GM19372 (cell line): ENCODE data around the gene LRSAM1.

Source experiments
- ATAC-seq: cut with Tn5 transposase; IDR thresholded peaks from one replicate; pipeline ENCODE4 v1.9.1; 2021; ENCODE audit warnings: mild to moderate bottlenecking, low read depth, moderate library complexity; ENCODE audit not compliant: unreplicated experiment

LRSAM1 gene

DNA sequence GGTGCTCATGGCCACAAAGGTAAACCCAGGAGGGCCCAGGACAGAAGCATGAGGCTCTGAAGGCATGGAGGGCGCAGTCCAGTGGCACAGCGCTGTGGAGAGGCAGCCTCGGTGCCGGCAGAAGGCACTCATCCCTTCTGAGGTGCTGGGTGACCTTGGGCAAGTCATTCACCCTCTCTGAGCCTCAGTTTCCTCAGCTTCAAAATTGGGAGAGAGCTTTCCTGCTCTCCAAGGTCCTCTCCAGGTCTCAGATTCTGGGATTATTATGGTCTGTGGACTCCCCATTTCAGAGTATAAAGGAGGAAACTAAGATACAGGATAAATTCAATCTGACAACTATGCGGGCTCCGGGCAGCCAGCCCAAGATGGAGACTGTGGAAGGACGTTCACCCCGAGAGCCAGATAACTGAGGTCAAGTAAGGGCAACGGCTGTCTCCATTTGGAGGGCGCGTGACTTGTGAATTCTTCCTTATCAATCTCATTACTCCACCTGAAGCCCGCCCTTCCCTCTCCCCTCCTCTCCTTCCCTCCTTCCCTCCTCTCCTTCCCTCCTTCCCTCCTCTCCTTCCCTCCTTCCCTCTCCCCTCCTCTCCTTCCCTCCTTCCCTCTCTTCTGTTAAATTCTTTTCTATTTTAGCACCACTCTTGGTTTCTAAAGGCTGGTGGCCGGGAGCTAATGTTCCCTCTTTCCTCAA lies 58.1 kb downstream of the LRSAM1 start:
- ATAC-seq: no peak

DNA sequence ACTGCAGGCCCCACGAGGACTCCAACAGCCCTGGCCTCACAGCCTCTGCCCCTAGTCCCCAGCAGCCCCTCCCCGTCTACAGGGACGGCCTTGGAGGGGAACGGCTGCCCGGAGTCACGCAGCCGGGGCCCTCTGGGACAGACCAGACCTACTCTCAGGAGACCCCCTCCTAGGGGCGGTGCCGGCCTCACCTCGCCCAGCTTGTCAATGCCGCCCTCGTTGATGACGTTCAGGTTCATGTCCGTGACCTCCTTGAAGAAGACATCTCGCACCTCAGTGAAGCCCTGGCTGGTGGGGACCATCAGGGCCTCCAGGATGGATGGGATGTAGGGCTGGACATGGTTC lies 58.6 kb downstream of the LRSAM1 start:
- ATAC-seq: no peak

DNA sequence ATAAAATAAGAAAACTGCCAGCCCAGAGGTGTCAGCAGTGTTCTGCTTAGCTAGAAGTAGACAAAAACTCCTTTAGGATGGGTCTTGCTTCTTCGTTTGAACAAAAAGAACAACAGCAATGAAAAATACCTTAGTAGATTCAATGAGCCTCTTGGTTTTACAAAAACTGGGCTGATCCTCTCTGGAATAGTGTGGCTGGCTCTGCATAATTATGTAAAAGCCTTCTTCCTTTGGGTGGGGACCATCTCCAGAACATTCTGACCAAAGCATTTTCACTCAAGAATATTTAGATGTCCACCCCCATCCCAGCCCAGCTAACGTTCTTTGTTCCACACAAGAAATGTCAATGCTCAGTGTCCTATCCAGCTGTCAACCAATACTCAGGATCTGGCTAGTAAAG lies 63.2 kb downstream of the LRSAM1 start:
- no peak for ATAC-seq

DNA sequence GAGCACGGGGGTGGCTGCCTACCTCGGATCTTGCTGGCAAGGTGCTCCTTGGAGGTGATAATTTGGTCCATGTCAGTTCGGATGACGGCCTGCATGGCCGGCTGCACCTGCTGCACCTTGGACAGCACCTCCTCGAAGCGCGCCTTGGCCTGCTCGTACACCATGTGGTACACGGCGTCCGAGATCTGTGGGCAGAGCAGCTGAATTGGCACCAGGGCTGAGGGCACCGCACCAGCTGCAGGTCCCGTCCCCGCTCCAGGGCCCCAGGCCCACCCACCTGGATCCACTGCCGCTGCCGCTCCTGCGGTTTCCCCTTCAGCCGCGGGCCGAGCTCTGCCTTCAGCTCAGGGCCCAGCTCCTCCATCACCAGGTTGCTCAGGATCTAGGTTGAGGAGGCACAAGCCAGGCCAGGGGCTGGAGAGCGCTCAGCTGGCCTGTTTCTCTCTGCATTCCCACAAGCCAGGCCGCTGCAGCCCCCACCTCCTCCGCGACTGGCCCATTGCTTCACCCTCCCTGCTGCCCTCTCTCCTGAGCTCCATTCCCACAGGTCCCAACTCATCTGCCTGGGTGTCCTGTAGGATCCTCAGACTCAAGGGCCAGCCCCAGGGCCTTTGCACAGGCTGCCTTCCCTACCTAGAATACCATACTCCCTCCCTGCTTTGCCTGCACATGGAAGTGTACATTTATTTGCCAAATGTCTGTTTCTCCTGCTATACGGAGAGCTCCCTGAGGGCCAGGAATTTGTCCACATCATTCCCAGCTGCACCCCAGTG lies 65.7 kb downstream of the LRSAM1 start:
- ATAC-seq: no peak

DNA sequence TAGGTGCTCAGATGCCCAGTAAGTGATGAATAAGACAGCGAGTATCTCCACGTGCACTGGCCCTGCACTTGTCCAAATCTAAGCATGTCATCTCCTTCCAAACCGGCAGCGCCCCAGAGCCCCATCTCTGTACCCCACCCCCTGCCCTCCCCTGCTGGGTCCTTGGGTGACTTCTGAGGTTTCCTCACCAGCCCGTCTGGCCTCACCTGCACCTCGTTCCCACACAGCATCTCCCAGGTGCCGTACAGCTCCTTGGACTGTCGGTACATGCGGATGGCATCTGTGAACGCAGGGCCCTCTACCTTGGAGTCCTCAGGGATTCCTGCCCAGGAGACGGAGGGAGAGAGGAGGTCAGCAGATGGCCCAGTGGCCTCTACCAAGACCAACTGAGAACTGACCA lies 66.3 kb downstream of the LRSAM1 start:
- ATAC-seq: no peak

DNA sequence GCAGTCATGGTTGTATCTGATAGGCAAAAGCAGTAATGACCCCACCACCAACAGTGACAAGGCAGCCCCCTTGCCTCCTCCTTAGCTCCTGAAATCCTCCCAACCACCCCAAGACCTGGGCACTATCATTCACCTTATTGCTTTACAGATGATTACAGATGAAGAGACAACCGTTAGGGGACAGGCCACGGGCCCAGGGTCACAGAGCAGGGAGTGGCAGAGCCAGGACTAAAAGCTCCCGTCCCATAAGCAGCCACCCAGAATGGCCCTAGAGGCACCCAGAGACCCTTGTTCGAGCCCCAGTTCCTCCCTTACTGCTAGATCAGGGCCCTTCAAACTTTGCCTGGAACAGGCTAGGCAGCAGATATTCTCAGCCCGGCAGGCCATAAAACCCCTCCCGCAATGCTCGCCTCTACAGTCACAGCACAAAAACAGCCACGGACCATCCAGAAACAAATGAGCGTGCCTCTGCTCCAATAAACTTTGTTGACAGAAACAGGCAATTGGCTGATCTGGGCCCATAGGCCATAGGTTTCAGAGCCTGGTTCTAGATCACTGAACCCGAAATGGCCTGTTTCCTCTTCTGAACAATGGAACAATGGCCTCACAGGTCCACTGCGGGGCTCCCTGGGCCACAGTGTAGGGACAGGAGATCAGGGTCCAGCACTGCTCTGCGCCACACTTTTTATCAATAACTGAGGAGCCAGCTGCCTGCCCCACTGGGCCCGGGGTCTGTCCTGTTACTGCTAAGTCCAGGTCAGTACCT lies 67.0 kb downstream of the LRSAM1 start:
- no peak for ATAC-seq

DNA sequence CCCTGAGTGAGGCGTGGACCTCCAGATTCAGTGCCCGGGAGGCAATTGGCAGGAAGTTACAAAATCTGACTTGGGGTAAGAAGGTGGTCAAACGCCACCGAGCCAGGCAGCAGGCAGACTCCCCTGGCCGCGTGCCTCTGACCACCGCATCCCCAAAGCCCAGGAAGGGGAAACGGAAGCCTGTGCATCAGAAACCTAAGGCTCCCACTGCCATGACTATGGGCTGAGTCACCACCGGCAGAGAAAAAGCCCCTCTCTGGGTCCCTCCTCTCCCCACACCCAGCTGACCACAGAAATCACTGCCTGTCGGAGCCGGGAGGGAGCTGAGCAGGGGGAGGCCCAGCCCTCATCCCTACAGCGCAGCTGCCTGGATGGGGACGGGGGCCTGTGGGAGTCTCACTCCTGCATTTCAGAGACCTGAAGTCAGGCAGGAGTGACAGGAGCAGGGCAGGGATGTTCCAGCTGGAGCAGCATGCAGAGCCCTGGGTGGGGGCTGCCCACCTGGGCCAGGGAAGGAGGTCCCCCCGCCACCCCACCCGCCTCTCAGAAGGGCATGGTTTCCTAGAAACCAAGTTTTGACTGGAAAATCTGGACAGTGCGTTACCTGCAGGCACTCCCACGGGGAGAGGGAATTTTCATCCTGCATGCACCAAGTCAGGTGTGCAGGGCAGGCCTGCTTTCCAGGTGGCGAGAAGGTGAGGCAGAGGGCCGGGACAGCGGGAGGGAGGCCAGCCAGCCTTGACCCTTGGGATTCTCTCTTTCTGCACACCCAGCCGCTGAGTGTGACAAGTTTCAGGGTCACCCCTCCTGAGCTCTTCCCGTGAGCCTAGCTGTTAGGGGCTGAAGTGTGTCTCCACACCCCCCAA lies 68.2 kb downstream of the LRSAM1 start:
- ATAC-seq: no peak

DNA sequence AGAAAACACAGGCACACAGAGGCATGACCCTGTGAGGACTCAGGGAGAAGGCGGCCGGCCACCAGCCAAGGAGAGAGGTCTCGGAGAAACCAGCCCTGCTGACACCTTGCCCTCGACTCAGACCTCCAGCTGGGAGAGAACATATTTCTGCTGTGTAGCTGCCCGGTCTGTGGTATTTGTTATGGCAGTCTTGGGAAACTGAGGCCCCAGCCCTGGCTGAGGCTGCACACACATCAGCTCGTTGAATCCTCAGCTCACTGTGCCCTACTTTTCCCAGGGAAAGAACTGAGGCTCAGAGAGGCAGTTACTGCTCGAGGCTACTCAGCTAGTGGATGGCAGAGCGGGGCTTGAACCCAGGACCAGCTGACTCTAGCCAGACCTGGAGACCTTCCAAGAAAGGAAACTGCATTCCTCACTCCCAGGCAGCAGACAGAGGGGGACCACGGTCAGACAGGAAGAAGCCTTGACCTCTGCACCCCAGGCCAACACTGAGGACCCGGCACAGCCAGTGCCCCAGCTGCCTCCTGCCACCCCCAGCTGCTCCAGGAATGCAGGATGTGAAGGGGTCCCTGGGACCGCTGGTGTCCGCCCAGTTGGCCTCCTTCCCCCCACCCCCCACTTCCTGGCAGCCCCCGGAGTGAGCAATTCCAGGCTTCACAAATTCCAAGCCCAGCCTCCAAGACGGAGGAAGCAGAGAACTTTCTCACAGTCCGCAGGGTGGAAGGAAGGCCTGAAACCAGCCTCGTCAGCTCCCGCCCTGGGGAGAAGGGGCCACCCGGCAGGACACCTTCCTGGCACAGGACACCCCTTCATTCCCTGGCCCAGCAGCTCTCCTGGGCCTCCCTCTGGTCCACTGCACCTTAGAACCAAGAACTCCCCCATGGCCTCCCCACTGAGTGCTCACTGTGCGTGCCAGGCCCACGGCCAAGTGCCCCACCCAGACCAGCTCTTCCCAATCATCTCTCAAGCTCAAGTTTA lies 69.9 kb downstream of the LRSAM1 start:
- ATAC-seq: no peak

DNA sequence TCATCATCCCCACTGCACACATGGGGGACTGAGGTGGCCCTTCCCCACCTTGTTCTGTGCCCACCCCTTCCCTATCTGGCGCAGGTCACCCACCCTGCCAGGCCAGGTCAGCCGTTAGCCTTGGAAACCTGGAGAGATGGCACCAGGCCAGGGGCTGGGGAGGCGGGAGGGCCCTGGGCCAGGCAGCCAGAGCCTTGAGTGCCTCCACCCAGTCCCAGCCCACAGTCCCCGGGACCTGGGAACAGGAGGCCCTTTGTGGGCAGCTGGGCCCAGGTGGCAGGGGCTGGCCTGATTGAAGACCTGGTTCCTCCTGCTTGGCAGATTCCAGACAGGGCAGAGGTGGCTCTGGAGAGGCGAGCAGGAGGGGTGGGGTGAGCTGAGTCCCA lies 70.6 kb downstream of the LRSAM1 start:
- ATAC-seq: no peak

DNA sequence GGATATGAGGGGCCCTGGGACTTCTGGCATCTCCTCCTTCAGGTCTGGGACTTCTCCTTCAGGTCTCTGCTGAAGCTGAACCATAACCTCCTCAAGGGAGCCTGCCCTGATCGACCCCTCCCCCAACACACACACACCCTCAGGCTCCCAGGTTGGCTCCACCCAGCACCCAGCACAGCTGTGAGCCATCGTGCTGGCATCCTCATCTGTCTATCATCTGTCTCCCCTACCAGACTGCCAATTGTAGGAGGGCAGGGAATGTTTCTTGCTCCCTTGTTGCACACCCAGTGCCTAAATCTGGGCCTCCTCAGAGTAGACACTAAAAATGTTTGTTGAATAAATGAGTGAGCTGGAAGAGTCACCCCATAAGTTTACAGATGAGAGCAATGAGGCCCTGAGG lies 71.4 kb downstream of the LRSAM1 start:
- no peak for ATAC-seq

DNA sequence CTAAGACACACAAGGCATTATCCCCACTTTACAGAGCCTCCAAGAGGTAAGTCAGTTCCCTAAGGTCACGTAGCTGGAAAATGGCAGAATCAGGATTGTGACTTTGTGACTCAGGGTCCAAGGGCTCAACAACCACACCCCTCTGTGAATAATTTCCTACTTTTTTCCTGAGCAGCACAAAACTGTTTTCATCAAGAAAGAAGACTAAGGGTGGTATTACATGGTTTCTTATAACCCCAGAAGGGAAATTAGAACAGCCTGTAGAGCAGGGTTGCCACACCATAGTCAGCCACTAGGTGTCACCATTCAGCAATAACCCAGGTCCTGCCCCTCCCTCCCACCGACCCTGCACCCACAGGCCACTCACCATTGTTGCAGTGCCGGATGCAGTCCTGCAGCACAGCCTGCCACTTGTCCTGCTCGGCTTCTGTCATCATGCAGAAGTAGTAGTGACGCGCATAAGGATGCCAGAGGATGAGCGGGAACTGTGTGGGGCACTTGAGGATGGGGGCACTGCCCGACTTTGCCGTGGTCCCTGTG lies 72.1 kb downstream of the LRSAM1 start:
- no peak for ATAC-seq

DNA sequence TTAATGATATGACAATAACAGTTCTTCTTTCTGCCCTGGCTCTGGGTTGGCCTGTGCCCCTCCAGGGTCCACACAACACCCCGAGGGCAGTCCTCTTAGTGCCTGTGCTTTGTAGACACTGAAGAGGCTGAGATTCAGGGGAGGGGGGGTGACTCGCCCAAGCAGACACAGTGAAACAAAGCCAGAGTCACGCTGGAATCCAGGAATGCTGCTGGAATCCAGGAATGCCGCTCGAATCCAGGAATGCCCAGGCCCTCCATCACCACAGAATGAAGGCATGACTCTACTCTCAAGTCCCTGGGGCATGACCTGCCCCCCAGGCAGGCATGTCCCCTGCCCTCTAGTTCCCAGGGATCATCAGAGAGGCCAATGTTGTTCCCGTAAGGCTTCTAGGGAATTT lies 73.1 kb downstream of the LRSAM1 start:
- no peak for ATAC-seq

DNA sequence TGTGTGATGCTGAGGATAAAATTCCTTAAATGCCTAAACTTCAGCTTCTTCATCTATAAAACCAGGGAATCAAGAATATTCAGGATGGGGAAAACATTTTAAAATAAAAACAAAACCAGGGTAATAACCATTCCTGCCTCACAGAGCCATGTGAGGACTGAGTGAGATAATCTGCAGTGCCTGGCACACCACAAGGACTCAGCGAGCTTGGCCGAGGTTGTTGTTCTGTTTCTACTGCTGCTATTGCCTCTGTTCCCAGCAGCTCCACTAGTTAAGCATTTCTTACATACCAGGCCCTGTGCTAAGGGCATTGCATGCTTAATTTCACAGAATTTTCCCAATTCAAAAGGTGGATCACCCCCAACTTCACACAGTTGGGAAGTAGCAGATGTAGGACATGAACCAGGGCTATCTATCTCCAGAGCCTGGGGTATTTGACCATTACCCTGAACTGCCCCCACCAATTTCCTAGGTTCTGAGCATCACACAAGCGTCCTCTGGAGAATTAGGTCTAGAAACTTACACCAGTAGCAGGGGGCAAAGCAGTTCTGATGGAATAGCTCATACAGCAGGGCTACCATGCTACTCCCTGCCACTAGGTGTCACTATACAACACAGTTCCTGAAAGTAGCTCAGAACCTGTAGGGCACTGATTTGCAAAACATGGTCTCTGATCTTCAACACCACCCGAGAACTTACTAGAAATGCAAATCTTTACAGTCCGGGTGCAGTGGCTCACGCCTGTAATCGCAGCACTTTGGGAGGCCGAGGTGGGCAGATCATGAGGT lies 74.3 kb downstream of the LRSAM1 start:
- ATAC-seq: no peak

DNA sequence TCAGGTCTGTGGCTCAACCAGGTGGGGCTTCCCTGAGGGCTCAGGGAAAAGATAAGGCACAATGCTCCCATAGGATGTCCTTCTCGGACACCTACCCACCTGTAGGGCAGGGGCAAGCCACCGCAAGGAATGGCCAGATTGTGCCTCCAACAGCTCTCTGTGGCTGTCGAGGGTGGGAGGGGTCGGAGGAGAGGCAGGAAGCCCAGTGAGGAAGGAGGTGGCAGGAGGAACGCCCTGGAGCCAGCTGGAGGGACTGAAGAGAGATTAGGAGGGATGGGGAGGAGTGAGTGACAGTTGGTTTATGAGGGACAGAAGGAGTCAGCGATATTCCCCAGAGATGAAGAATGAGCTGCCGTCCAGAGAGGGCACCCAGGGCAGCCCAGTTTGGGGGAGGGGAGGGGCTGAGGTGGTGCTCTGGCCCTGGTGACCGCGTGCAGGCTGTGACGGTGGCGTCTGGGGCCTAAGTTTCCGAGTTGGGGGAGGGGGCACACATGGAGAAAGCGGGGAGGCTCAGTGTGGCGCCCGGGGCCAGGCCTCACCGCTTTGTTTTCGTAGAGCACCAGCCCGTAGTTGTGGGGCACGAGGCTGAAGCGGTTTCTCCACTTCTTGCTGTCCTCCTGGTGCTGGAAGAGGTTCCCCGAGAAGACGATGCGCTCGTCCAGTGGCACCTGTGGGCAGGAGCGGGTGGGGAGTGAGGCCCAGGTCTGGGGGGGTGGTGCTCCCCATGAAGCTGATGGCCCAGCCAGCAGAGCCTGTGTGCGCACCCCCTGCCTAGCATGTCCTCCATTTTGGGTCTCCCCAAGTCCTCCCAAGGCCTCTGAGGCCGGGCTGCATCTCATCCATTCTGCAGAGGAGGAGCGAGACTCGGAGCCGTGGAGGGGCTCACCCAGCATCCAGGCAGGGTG lies 75.6 kb downstream of the LRSAM1 start:
- no peak for ATAC-seq

DNA sequence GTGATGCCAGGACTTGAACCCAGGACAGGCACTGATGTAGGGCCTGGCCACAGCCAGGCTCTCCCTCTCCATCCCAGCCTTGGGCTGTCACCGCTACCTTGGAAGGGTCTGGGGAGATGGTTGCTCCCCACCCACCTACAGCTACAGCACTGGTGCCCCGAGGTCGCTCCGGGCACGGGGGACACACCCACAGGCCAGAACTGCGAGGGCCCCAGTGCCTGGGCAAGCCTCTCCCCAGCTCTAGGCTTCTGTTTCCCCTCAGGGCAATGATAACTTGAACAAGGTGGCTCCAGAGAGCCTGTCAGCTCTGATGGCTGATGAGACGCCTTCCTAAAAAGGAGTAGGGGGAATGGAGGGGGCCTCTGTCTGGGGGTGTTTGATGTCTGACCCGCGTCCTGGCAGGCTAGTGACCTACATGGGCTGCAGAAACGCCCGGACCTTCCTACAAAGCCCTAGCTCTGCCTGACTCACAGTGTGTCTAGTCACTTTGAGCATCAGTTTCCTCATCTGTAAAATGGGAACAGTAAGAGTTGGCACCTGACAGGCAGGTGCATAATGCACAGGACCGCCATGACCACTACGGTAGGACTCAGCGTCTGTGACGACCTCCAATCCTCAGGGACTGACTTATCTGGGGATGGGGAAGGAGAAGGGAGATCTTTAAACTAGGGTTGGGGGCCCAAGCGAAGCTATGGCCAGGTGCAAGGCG lies 76.4 kb downstream of the LRSAM1 start:
- ATAC-seq: no peak

DNA sequence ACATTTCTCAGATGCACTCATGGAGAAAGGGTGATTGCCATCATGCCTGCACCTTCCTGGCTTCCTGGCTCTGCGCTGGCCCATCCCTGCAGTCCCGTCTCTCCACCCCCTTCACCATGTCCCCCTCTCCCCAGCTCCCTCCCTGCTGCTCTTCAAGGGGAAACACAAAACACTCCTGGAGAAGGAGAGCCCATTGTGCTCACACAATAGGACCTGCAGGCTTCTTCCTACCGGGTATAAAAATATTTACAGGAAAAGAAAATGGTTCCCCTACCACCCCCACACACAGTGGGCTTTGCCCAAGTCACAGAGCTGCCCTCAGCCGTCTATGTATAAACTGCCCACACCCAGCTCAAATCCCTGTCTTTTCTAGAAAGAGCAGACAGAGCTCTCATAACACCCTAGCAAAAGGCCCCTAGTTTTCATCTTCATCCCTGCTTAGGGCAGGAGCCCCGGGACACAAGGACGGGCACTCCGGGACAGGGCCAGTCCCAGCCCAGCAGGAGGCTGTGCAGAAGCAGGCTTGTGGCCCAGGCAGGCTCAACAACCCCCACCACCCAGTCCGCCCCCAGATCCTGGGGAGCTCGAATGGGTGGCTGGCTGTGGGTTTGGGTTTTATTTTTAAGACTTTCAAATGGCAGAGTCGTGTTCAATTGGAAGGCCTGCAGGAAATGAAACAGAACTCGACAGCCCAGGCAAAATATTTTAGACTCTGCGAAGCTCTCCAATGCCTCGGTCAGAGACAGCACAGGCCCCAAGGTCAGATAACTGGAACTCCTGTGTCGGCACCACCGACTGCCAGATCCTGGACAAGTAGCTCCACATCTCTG lies 77.3 kb downstream of the LRSAM1 start:
- no peak for ATAC-seq
